Kidney epithelial cell (primary cell): Measurements from ENCODE around the gene HACL1. TPM values are rescaled to one million over a fixed set of nuclear protein-coding genes. Genes with fewer than 3 reads are reported as not detected.
"Not testable (repeated sequence)": the region's sequence is repeated elsewhere in the genome, so short reads cannot be mapped to it uniquely, and the experiment has no call there.

Experiments used
- DNase-seq: peaks from one replicate; pipeline ENCODE4 v3.0.0-alpha.2; 2010; ENCODE audit warnings: low read depth
- H3K27me3 ChIP-seq: 2 replicates; pipeline ENCODE4 v1.6.0; 2011; ENCODE audit warnings: low read length; ENCODE audit not compliant: control insufficient read depth, insufficient read depth
- H3K36me3 ChIP-seq: 2 replicates; pipeline ENCODE4 v1.5.1; 2011; ENCODE audit warnings: low read length; ENCODE audit not compliant: control insufficient read depth, insufficient read depth
- H3K4me3 ChIP-seq: 2 replicates; pipeline ENCODE4 v1.5.1; 2011; ENCODE audit warnings: low read depth, mild to moderate bottlenecking, control low read depth, low read length
- CTCF ChIP-seq: IDR thresholded peaks from 2 replicates; pipeline ENCODE4 v1.5.1; 2011; ENCODE audit warnings: mild to moderate bottlenecking, moderate library complexity, low read length, control low read depth, inconsistent platforms; ENCODE audit not compliant: insufficient read depth, poor library complexity, severe bottlenecking
- total RNA-seq: library from RNA; depleted of rRNA; stranded (reverse); fragments of >200 nt; gene quantifications from 2 replicates; pipeline ENCODE4 v1.2.3, GENCODE V29; 2015

Gene HACL1
- total RNA-seq, 1 donor from 2014 or later: 19.8 TPM

GRCh38 chr3:15623535-15624440 lies 22.4 kb upstream of the HACL1 start:
- Histone ChIP-seq H3K36me3 (no peaks in the 10 kb centered on the region), H3K4me3 (no peak overlapping the region), H3K27me3 (no peaks in the 10 kb centered on the region)
- DNase-seq: no peak
- TF ChIP-seq CTCF: no peak

GRCh38 chr3:15619659-15620464 lies 18.5 kb upstream of the HACL1 start:
- not testable (repeated sequence) for DNase-seq, H3K4me3 ChIP-seq, H3K36me3 ChIP-seq, H3K27me3 ChIP-seq

GRCh38 chr3:15616053-15616452 lies 14.7 kb upstream of the HACL1 start:
- TF ChIP-seq CTCF: no peak
- Histone ChIP-seq H3K4me3 (no peak overlapping the region), H3K27me3 (no peaks in the 10 kb centered on the region), H3K36me3 (no peaks in the 10 kb centered on the region)
- DNase-seq: no peak

- TF ChIP-seq CTCF: no peak
- Histone ChIP-seq H3K27me3 (no peaks in the 10 kb centered on the region), H3K36me3 (no peaks in the 10 kb centered on the region), H3K4me3 (no peak overlapping the region)
- no peak for DNase-seq
These were observed 13.6 kb upstream of the HACL1 start for GRCh38 chr3:15614958-15615357.

GRCh38 chr3:15612001-15612400 lies 10.6 kb upstream of the HACL1 start:
- no peaks in the 10 kb centered on the region for H3K27me3 ChIP-seq
- H3K4me3 ChIP-seq: no peak overlapping the region
- no peak for DNase-seq
- no peaks in the 10 kb centered on the region for H3K36me3 ChIP-seq
- TF ChIP-seq CTCF: no peak

- no peaks in the 10 kb centered on the region for H3K36me3 ChIP-seq
- H3K27me3 ChIP-seq: no peaks in the 10 kb centered on the region
- DNase-seq: no peak
- TF ChIP-seq CTCF: no peak
- no peak overlapping the region for H3K4me3 ChIP-seq
These were observed 9.6 kb upstream of the HACL1 start for GRCh38 chr3:15611018-15611417.
